ENCODE data around the gene TANGO2.

Gene TANGO2

DNA sequence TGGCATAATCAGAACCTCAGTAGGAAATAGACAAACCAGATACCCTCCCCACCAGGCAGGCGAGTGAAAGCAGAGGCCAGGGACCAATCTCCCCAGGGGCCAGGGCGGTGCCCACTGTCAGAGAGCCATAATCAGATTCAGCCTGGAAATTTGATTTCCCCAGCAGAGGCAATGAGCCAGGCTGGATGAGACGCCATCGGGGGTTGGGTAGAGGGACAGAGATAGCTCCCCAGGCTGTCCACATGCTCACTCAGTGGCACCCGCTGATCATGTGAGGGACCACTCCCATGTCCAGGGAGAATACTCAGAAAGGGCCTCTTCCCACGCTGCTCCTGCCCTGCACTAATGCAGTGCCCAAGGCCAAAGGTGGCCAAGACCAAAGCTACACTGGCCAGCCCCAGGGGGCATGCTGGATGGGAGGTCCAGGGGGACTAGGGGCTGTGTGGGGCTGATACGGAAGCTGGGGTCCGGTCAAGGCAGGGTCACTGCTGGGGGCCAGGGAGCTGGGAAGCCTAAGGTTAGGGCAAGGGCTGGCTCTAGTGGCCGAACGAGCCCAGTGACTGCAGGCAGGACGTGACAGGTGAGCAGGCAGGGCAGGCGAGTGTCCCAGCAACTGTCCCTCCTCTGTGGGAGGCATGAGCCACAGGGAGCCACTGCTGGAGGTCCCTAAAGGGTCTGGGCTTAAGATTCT, 24.1 kb upstream of the TANGO2 start:
- DNase-seq: no peak

- peak; percentile 50 for DNase-seq
Measured at GRCh38 chr22:19997561-19998231, 23.2 kb upstream of the TANGO2 start.

DNA sequence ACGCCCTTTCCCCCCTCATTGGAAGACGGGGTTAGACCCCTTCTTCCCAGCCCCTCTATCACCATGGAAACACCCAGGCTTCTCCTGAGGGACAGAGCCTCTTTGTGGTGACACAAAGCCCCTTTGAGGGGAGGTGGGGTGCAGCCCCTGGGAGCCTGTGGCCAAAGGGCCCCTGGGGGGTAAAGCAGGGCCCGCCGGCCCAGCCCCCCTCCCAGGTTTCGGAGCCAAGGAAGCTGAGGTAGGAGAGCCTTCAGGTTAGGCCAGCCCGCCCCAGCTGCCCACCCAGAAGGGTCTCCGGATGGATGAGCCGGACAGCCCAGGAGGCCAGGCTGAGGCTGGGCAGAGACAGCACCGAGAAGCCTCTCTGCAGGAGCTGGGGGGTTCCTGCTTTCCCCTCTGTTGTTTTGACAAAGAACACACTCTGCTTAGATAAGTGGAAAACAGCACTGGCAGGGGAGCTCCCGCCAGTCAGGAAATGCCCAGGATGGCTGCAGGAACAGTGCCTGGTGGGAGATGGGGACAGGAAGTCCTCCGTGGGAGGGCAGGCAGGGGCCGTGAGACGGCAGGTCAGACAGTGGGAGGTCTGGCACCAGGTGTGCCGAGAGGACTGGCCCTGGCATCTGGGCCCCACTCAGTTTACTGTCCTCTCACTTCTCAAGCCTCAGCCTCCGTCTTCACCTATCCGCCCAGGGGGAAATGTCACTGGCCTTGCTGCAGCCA, 22.5 kb upstream of the TANGO2 start:
- peak; percentile 87 for DNase-seq

GRCh38 chr22:19998991-19999820, 21.7 kb upstream of the TANGO2 start:
- peak; percentile 49 for DNase-seq

DNA sequence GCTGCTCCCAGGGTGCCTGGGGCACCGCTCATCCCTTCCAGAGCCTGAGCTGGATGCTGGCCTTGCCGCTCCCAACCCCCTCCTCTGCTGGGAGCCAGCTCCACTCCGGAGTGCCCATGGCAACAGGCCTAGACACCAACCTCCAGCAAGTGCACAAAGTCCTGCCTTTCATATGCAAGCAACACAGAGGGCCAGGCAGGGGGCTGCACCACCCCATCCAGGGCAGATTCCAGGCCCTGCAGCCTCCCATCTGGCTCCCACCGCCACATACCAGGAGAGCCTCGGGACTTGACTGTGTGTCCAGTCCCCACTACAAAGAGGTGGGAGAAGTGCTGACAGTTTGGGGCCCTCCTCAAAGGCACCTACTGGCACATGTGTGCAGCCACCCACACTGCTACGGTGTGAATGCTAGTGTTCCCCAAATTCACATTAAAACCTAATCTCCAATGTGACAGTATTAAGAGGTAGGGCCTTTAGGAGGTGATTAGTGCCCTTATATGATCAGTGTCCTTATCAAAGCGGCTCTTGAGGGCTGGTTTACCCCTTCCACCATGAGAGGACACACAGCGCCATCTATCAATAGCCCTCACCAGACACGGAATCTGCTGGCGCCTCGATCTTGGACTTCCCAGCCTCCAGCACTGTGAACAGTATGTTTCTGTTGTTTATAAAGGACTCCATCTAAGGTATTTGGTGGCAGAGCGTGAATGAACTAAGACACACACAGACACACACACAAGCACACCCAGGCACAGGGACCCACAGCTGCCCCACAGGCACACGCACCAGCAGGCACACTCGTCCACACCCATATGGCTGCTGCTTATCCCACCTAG, 20.4 kb upstream of the TANGO2 start:
- DNase-seq: peak; percentile 83

DNA sequence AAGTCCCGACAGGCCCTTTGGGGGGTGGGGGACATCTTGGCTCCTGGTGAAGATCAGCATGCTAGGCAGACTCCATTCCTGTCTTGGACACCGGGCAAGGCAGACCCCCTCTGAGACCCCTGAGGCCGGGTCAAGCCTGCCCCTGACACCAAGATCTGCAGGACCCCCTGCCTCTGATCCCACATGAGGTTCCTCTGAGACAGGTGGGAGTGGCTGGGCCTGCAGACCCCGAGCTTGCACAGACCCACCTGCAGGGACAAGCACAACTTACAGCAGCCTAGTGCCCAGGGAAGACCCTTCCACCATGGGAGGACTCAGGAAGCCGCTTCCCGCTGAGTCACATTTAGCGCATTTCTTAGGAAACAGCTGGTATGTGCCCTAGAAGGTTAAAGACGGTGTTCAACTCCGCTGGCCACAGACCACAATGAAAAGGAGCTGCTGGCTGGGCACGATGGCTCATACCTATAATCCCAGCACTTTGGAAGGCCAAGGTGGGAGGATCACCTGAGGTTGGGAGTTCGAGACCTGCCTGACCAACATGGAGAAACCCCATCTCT, 19.8 kb upstream of the TANGO2 start:
- DNase-seq: no peak

GRCh38 chr22:20002128-20002527, 18.8 kb upstream of the TANGO2 start:
- DNase-seq: no peak

- DNase-seq: no peak
Measured at GRCh38 chr22:20002636-20003035, 18.3 kb upstream of the TANGO2 start.

- DNase-seq: no peak
Measured at GRCh38 chr22:20003304-20003703, 17.6 kb upstream of the TANGO2 start.

DNA sequence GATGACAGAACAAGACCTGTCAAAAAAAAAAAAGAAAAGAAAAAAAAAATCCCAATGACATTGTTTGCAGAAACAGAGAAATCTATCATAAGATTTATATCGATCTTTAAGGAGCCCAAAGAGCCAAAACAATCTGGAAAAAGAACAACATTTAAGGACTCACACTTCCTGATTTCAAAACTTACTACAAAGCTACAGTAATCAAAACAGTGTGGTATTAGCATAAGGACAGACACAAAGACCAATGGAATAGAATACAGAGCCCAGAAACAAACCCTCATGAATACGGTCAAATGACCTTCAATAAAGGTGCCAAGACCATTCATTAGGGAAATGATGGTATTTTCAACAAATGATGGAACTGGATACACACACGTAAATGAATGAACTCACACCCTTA, 16.4 kb upstream of the TANGO2 start:
- DNase-seq: no peak

GRCh38 chr22:20008221-20008995, 12.5 kb upstream of the TANGO2 start:
- no peak for DNase-seq

- no peak for DNase-seq
Measured at GRCh38 chr22:20009018-20009491, 11.9 kb upstream of the TANGO2 start.

- no peak for DNase-seq
Measured at GRCh38 chr22:20009582-20010306, 11.2 kb upstream of the TANGO2 start.

DNA sequence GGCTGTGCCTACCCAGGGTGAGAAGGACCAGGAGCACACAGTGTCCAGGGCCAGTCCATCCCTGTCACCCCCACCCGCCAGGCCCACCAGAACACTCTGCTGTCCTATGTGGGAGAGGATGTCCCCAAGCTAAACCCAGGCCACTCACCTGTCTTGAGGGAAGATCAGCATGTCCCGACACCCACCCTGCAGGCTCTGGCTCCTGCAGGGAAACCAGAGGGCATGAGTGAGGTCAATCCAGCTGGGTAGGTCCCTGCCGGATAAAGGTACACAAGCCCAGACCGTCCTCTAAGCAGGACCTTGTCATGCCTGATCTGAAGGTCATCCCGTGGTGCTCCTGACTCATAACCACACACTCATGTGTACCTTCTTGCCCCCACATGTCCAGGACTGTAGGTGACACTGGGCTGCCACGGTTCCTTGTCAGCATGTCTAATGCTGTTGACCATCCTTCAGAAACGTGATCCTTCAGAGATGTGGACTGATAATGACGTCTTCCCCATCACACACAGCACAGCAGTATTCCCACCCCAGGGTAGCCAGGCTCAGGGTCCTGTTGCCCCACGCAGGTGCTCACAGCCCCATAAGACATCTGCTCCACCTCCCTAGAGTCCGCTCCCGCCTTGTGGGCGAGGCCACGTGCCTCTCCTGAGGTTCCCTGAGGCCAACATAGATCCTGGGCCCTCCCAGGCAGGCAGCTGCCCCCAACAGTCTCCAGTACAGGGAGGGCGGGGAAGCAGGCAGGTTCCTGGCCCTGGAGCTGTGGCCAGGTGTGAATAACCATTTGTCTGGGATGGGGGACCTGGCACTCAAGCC, 10.4 kb upstream of the TANGO2 start:
- no peak for DNase-seq

GRCh38 chr22:20011123-20011992, 9.6 kb upstream of the TANGO2 start:
- DNase-seq: no peak

GRCh38 chr22:20011993-20012740, 8.7 kb upstream of the TANGO2 start:
- DNase-seq: no peak

DNA sequence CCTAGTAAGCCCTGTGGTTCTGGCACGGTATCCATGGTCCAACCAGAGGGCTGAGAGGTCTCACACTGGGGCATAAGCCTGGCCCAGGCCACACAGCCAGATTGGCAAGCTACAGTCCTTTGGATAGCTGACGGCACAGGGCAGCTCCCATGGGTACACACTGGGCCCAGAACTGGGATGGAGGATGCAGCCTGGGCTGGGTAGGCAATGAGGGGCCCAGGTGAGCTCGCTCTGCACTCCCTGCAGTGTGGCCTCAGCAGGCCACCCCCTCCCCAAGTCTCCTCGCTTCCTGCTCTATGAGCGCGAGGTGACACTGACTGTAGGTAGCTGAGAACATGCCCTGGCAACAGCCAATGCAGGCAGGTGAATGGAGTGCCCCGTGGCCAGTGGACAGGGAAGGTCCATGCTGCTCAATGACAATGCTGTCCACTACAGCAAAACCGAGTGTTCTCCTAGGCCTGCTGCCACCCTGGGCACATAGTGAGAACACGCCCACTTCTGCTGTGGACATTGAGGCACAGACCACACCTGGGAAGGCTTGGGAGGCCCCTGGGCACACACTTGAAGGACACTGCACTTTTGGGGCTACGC, 8.1 kb upstream of the TANGO2 start:
- DNase-seq: no peak
